Measurements from ENCODE around the gene FOXP1. TPM values are rescaled to one million over a fixed set of nuclear protein-coding genes. Genes with fewer than 3 reads are reported as not detected.
"Not testable (repeated sequence)": the region's sequence is repeated elsewhere in the genome, so short reads cannot be mapped to it uniquely, and the experiment has no call there.

The FOXP1 gene
- total and polyA plus RNA-seq, 3 experiments from 2014 or later = 142 to 185 (median 147) TPM

DNA sequence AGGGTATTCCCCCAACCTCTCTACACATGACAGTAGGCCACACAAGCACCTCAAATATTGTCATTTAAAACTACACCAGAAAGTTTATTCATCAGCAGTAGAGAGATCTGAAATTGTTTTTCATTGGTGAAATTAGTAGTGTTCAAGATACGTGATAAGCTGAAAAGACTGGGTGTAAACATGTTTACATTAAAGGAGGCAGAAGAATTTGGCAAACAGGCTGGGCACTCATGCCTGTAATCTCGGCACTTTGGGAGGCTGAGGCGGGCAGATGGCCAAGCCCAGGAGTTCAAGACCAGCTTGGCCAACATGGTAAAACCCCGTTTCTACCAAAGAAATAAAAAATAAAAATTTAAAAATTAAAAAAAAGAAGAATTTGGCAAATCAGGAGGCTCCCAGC, 255.6 kb downstream of the FOXP1 start:
- POLR2A ChIA-PET = interaction anchor here (0.6 kb wide), 1 partner anchor 59 kb away, joined by 3 read pairs; no protein-coding TSS in a partner anchor
- H3K27ac Mint-ChIP-seq = no peak overlapping the region
- peaks cover 16 to 33% (median 25%) of the 10 kb centered on the region in 3 donors for H3K4me1 Mint-ChIP-seq
- H3K36me3 Mint-ChIP-seq = peaks cover 26 to 53% (median 36%) of the 10 kb centered on the region in 3 donors
- H3K27ac ChIP-seq (ENCODE audit: low read depth, low read length) = no peak overlapping the region
- CTCF ChIA-PET = no interaction called here
- H3K9me3 ChIP-seq (ENCODE audit: low read length) = no peaks in the 10 kb centered on the region
- no peaks in the 10 kb centered on the region for H3K36me3 ChIP-seq (ENCODE audit: insufficient read depth, low read length)
- H3K27me3 ChIP-seq (ENCODE audit: insufficient read depth, low read length, poor library complexity, severe bottlenecking) = no peaks in the 10 kb centered on the region
- no peaks in the 10 kb centered on the region for H3K4me1 ChIP-seq (ENCODE audit: insufficient read depth, low read length)
- DNase-seq = no peak
- H3K4me3 ChIP-seq (ENCODE audit: low read length) = no peak overlapping the region
- no peak overlapping the region for H3K4me3 Mint-ChIP-seq
- no peaks in the 10 kb centered on the region for H3K27me3 Mint-ChIP-seq
- peaks cover 0 to 5% (median 4%) of the 10 kb centered on the region in 5 donors for H3K9me3 Mint-ChIP-seq

GRCh38 chr3:71325715-71326114, 257.8 kb downstream of the FOXP1 start:
- CTCF ChIA-PET = no interaction called here
- H3K27me3 Mint-ChIP-seq = no peaks in the 10 kb centered on the region
- H3K36me3 ChIP-seq (ENCODE audit: insufficient read depth, low read length) = no peaks in the 10 kb centered on the region
- no peak overlapping the region for H3K27ac ChIP-seq (ENCODE audit: low read depth, low read length)
- peaks cover 0 to 5% (median 0%) of the 10 kb centered on the region in 5 donors for H3K9me3 Mint-ChIP-seq
- peaks cover 21 to 46% (median 22%) of the 10 kb centered on the region in 3 donors for H3K36me3 Mint-ChIP-seq
- no peaks in the 10 kb centered on the region for H3K9me3 ChIP-seq (ENCODE audit: low read length)
- no peak for DNase-seq
- POLR2A ChIA-PET = no interaction called here
- H3K4me3 ChIP-seq (ENCODE audit: low read length) = no peak overlapping the region
- peaks cover 16 to 37% (median 21%) of the 10 kb centered on the region in 3 donors for H3K4me1 Mint-ChIP-seq
- no peak overlapping the region for H3K4me3 Mint-ChIP-seq
- H3K4me1 ChIP-seq (ENCODE audit: insufficient read depth, low read length) = no peaks in the 10 kb centered on the region
- no peaks in the 10 kb centered on the region for H3K27me3 ChIP-seq (ENCODE audit: insufficient read depth, low read length, poor library complexity, severe bottlenecking)
- H3K27ac Mint-ChIP-seq = no peak overlapping the region

DNA sequence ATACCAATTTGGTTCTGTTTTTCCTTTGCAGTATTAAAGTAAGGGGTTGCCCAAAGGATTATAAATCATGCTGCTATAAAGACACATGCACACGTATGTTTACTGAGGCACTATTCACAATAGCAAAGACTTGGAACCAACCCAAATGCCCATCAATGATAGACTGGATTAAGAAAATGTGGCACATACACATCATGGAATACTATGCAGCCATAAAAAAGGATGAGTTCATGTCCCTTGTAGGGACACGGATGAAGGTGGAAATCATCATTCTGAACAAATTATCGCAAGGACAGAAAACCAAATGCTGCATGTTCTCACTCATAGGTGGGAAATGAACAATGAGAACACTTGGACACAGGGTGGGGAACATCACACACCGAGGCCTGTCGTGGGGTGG, 259.3 kb downstream of the FOXP1 start:
- H3K27me3 Mint-ChIP-seq, POLR2A ChIA-PET, CTCF ChIA-PET: not testable (repeated sequence)

GRCh38 chr3:71323558-71323957, 260.0 kb downstream of the FOXP1 start:
- no peak for DNase-seq
- Mint-ChIP-seq H3K27ac (no peak overlapping the region), H3K36me3 (peaks cover 6 to 30% (median 11%) of the 10 kb centered on the region in 3 donors), H3K27me3 (no peaks in the 10 kb centered on the region), H3K9me3 (no peaks in the 10 kb centered on the region), H3K4me1 (peaks cover 18 to 31% (median 20%) of the 10 kb centered on the region in 3 donors), H3K4me3 (no peak overlapping the region)
- Histone ChIP-seq H3K36me3 (ENCODE audit: insufficient read depth, low read length) (no peaks in the 10 kb centered on the region), H3K27ac (ENCODE audit: low read depth, low read length) (no peak overlapping the region), H3K4me3 (ENCODE audit: low read length) (no peak overlapping the region), H3K4me1 (ENCODE audit: insufficient read depth, low read length) (peaks cover 4% of the 10 kb centered on the region), H3K9me3 (ENCODE audit: low read length) (no peaks in the 10 kb centered on the region), H3K27me3 (ENCODE audit: insufficient read depth, low read length, poor library complexity, severe bottlenecking) (no peaks in the 10 kb centered on the region)
- ChIA-PET POLR2A (no interaction called here), CTCF (no interaction called here)

More for the DNA sequence above, 259.3 kb downstream of the FOXP1 start:
- H3K36me3 Mint-ChIP-seq = peaks cover 6 to 33% (median 11%) of the 10 kb centered on the region in 3 donors
- not testable (repeated sequence) for H3K4me3 ChIP-seq (ENCODE audit: low read length); H3K9me3 ChIP-seq (ENCODE audit: low read length); DNase-seq; H3K36me3 ChIP-seq (ENCODE audit: insufficient read depth, low read length); H3K4me1 ChIP-seq (ENCODE audit: insufficient read depth, low read length); H3K9me3 Mint-ChIP-seq; H3K27ac ChIP-seq (ENCODE audit: low read depth, low read length); H3K4me3 Mint-ChIP-seq; H3K27me3 ChIP-seq (ENCODE audit: insufficient read depth, low read length, poor library complexity, severe bottlenecking)
- peaks cover 16 to 31% (median 16%) of the 10 kb centered on the region in 3 donors for H3K4me1 Mint-ChIP-seq
- H3K27ac Mint-ChIP-seq = peak overlapping the region in 1 of 8 donors; percentile 22

DNA sequence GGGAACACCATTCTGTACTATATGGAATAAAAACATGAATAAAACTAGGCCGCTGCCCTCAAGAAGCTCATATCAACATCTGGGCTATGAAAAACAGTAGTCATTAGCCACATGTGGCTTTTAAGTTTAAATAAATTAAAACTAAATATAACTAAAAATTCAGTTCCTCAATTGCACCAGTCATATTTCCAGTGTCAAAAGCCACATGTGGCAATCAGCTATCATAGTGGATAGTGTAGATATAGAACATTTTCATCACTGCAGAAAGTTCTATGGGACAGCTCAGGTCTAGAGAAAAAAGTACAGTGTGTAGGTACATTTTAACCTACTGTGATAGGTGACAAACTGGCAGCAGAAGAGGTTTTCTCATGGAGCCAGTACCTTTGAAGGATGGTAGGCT, 261.4 kb downstream of the FOXP1 start:
- Histone ChIP-seq H3K9me3 (ENCODE audit: low read length) (no peaks in the 10 kb centered on the region), H3K27me3 (ENCODE audit: insufficient read depth, low read length, poor library complexity, severe bottlenecking) (no peaks in the 10 kb centered on the region), H3K4me1 (ENCODE audit: insufficient read depth, low read length) (peaks cover 16% of the 10 kb centered on the region), H3K27ac (ENCODE audit: low read depth, low read length) (no peak overlapping the region), H3K4me3 (ENCODE audit: low read length) (no peak overlapping the region), H3K36me3 (ENCODE audit: insufficient read depth, low read length) (no peaks in the 10 kb centered on the region)
- H3K9me3 Mint-ChIP-seq = no peaks in the 10 kb centered on the region
- no peak overlapping the region for H3K4me3 Mint-ChIP-seq
- no peaks in the 10 kb centered on the region for H3K27me3 Mint-ChIP-seq
- H3K27ac Mint-ChIP-seq = peak overlapping the region in 1 of 8 donors; percentile 5
- peaks cover 3 to 22% (median 5%) of the 10 kb centered on the region in 3 donors for H3K36me3 Mint-ChIP-seq
- ChIA-PET CTCF (no interaction called here), POLR2A (no interaction called here)
- H3K4me1 Mint-ChIP-seq = peaks cover 17 to 32% (median 24%) of the 10 kb centered on the region in 3 donors
- no peak for DNase-seq

- H3K4me1 ChIP-seq (ENCODE audit: insufficient read depth, low read length) = peaks cover 32% of the 10 kb centered on the region
- H3K36me3 Mint-ChIP-seq = peaks cover 2 to 14% (median 3%) of the 10 kb centered on the region in 3 donors
- no peaks in the 10 kb centered on the region for H3K9me3 Mint-ChIP-seq
- no peaks in the 10 kb centered on the region for H3K36me3 ChIP-seq (ENCODE audit: insufficient read depth, low read length)
- ChIA-PET CTCF (no interaction called here), POLR2A (no interaction called here)
- no peak overlapping the region for H3K27ac ChIP-seq (ENCODE audit: low read depth, low read length)
- no peak overlapping the region for H3K27ac Mint-ChIP-seq
- peaks cover 18 to 44% (median 20%) of the 10 kb centered on the region in 3 donors for H3K4me1 Mint-ChIP-seq
- H3K27me3 Mint-ChIP-seq = no peaks in the 10 kb centered on the region
- H3K27me3 ChIP-seq (ENCODE audit: insufficient read depth, low read length, poor library complexity, severe bottlenecking) = no peaks in the 10 kb centered on the region
- H3K9me3 ChIP-seq (ENCODE audit: low read length) = no peaks in the 10 kb centered on the region
- no peak for DNase-seq
- no peak overlapping the region for H3K4me3 ChIP-seq (ENCODE audit: low read length)
- H3K4me3 Mint-ChIP-seq = no peak overlapping the region
Measured at GRCh38 chr3:71319771-71320170, 263.8 kb downstream of the FOXP1 start.

DNA sequence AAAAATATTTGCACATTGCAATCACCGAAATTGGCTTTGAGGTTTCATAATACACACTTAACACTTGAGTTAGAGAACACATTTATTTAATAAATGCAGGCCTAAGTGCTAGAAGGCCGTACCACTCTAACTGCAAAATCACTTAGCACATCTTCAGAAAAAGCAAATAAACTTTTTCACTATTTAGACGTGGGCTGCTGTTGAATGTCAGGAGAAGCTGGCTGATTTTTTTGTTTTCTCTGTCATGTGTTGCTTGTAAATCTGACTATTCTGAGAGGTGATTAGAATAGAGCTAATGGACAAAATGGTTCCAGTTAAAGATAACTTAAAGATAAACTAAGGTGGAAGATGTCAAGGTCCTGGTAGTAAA, 265.1 kb downstream of the FOXP1 start:
- H3K9me3 ChIP-seq (ENCODE audit: low read length) = no peaks in the 10 kb centered on the region
- H3K27me3 ChIP-seq (ENCODE audit: insufficient read depth, low read length, poor library complexity, severe bottlenecking) = no peaks in the 10 kb centered on the region
- H3K36me3 ChIP-seq (ENCODE audit: insufficient read depth, low read length) = no peaks in the 10 kb centered on the region
- H3K4me3 ChIP-seq (ENCODE audit: low read length) = no peak overlapping the region
- Mint-ChIP-seq H3K27me3 (no peaks in the 10 kb centered on the region), H3K9me3 (no peaks in the 10 kb centered on the region), H3K4me1 (peaks cover 18 to 46% (median 20%) of the 10 kb centered on the region in 3 donors), H3K27ac (no peak overlapping the region), H3K4me3 (no peak overlapping the region), H3K36me3 (peaks cover 0 to 11% (median 2%) of the 10 kb centered on the region in 3 donors)
- CTCF ChIA-PET = no interaction called here
- H3K27ac ChIP-seq (ENCODE audit: low read depth, low read length) = no peak overlapping the region
- peaks cover 32% of the 10 kb centered on the region for H3K4me1 ChIP-seq (ENCODE audit: insufficient read depth, low read length)
- no peak for DNase-seq
- POLR2A ChIA-PET = no interaction called here

GRCh38 chr3:71317749-71318457, 265.6 kb downstream of the FOXP1 start:
- DNase-seq = no peak
- no peaks in the 10 kb centered on the region for H3K9me3 Mint-ChIP-seq
- no peaks in the 10 kb centered on the region for H3K27me3 Mint-ChIP-seq
- no peaks in the 10 kb centered on the region for H3K9me3 ChIP-seq (ENCODE audit: low read length)
- no peak overlapping the region for H3K4me3 Mint-ChIP-seq
- no peak overlapping the region for H3K4me3 ChIP-seq (ENCODE audit: low read length)
- H3K36me3 Mint-ChIP-seq = peaks cover 0 to 11% (median 2%) of the 10 kb centered on the region in 3 donors
- H3K27ac Mint-ChIP-seq = no peak overlapping the region
- H3K4me1 Mint-ChIP-seq = peaks cover 18 to 42% (median 20%) of the 10 kb centered on the region in 3 donors
- ChIA-PET CTCF (no interaction called here), POLR2A (no interaction called here)
- H3K4me1 ChIP-seq (ENCODE audit: insufficient read depth, low read length) = peaks cover 32% of the 10 kb centered on the region
- H3K27ac ChIP-seq (ENCODE audit: low read depth, low read length) = no peak overlapping the region
- H3K36me3 ChIP-seq (ENCODE audit: insufficient read depth, low read length) = no peaks in the 10 kb centered on the region
- no peaks in the 10 kb centered on the region for H3K27me3 ChIP-seq (ENCODE audit: insufficient read depth, low read length, poor library complexity, severe bottlenecking)

Measured in CD8-positive, alpha-beta memory T cell (primary cell).